Gastroesophageal sphincter (tissue), 4 donors: ENCODE results near the gene MB21D2. TPM values are rescaled to one million over a fixed set of nuclear protein-coding genes. Genes with fewer than 3 reads are reported as not detected.

Experiments used
- ATAC-seq: fragments of 150-250 bp; one replicate; pipeline ENCODE4 v1.9.1; 2016; ENCODE audit warnings: mild to moderate bottlenecking, moderate library complexity
- H3K27ac ChIP-seq, 4 donors: fragments of 200-600 bp; sonication (generic) in 3 of 4; 1 replicate in 3 of 4; 2 replicates in 1 of 4; pipeline ENCODE4 v1.5.1; 2016 to 2019
- H3K27me3 ChIP-seq: fragments of 200-600 bp; sonication (generic); one replicate; pipeline ENCODE4 v1.5.1; 2019
- H3K36me3 ChIP-seq, 2 donors: fragments of 200-600 bp; sonication (generic); one replicate each; pipeline ENCODE4 v1.5.1; 2019; ENCODE audit warnings: control low read depth in 1 of 2
- H3K4me1 ChIP-seq, 3 donors: fragments of 200-600 bp; sonication (generic); 1 replicate in 2 of 3; 2 replicates in 1 of 3; pipeline ENCODE4 v1.5.1; 2016 to 2019; ENCODE audit warnings: control low read depth in 2 of 3
- H3K4me3 ChIP-seq, 2 donors: fragments of 200-600 bp; sonication (generic); one replicate each; pipeline ENCODE4 v1.5.1; 2019; ENCODE audit warnings: mild to moderate bottlenecking in 1 of 2, moderate library complexity in 1 of 2
- H3K9me3 ChIP-seq, 3 donors: fragments of 200-600 bp; sonication (generic); one replicate each; pipeline ENCODE4 v1.5.1; 2017 to 2019; ENCODE audit warnings: control low read depth in 2 of 3
- CTCF ChIP-seq, 4 experiments: fragments of 200-600 bp in 2 of 4; fragments of 450-650 bp in 2 of 4; sonication (generic) in 1 of 4; IDR thresholded peaks; one replicate each; pipeline ENCODE4 v1.5.1; 2017 to 2019; ENCODE audit warnings: antibody characterized with exemption in 4 of 4, mild to moderate bottlenecking in 2 of 4, moderate library complexity in 2 of 4
- EP300 ChIP-seq: sonication (generic); formaldehyde crosslinking; IDR thresholded peaks from one replicate; pipeline ENCODE4 v1.6.1; 2017; ENCODE audit warnings: antibody characterized with exemption, mild to moderate bottlenecking
- POLR2A ChIP-seq, 2 donors: fragments of 450-650 bp; IDR thresholded peaks; one replicate each; pipeline ENCODE4 v1.6.1; 2017; ENCODE audit warnings: antibody characterized with exemption in 2 of 2, mild to moderate bottlenecking in 2 of 2, moderate library complexity in 1 of 2
- POLR2AphosphoS5 ChIP-seq: sonication (generic); formaldehyde crosslinking; IDR thresholded peaks from one replicate; pipeline ENCODE4 v1.6.1; 2017; ENCODE audit warnings: antibody characterized with exemption
- WGBS, 2 donors: methylation state at CpG; one replicate each; pipeline ENCODE4 v1.1.5; 2018; ENCODE audit warnings: low coverage in 1 of 2; 5-methylcytosine and 5-hydroxymethylcytosine counted together
- total RNA-seq, 4 donors: library from RNA; depleted of rRNA; stranded (reverse); fragments of >200 nt; gene quantifications; one replicate each; pipeline ENCODE4 v1.1.0, GENCODE V29; 2016

The MB21D2 gene
- total RNA-seq, 4 donors from 2014 or later = 7.0 to 11.5 (median 9.3) TPM

GRCh38 chr3:192957441-192958021 is 39.9 kb upstream of the MB21D2 start:
- WGBS, 2 donors = 23 to 32% methylated on average over 4 to 6 of the region's 6 CpGs
- H3K27ac ChIP-seq = peak overlapping the region in 2 of 4 donors; percentile 64 to 66
- H3K27me3 ChIP-seq = no peaks in the 10 kb centered on the region
- H3K4me3 ChIP-seq = no peak overlapping the region
- H3K9me3 ChIP-seq = no peaks in the 10 kb centered on the region
- no peaks in the 10 kb centered on the region for H3K36me3 ChIP-seq
- no peaks in the 10 kb centered on the region for H3K4me1 ChIP-seq
- ATAC-seq = peak; percentile 96
- TF ChIP-seq POLR2AphosphoS5 (peak; percentile 4), EP300 (no peak), POLR2A (IDR thresholded peaks at IDR 0.05) (no peak), CTCF (IDR thresholded peaks at IDR 0.05) (no peak)

- TF ChIP-seq EP300 (no peak), CTCF (IDR thresholded peaks at IDR 0.05) (no peak)
- H3K27ac ChIP-seq = no peak overlapping the region
- H3K4me1 ChIP-seq = no peaks in the 10 kb centered on the region
- H3K4me3 ChIP-seq = no peak overlapping the region
- no peaks in the 10 kb centered on the region for H3K27me3 ChIP-seq
- no peak for ATAC-seq
- H3K9me3 ChIP-seq = no peaks in the 10 kb centered on the region
- H3K36me3 ChIP-seq = no peaks in the 10 kb centered on the region
- WGBS, 2 donors = 78 to 86% methylated on average over 4 to 5 of the region's 5 CpGs
These were observed 36.3 kb upstream of the MB21D2 start for GRCh38 chr3:192953926-192954325.

- Histone ChIP-seq H3K36me3 (no peaks in the 10 kb centered on the region), H3K4me1 (no peaks in the 10 kb centered on the region), H3K27me3 (no peaks in the 10 kb centered on the region), H3K27ac (no peak overlapping the region), H3K4me3 (no peak overlapping the region), H3K9me3 (no peaks in the 10 kb centered on the region)
- WGBS, 2 donors = 79 to 94% methylated on average over 1 of the region's 1 CpG
- no peak for TF ChIP-seq POLR2AphosphoS5
- TF ChIP-seq POLR2A (IDR thresholded peaks at IDR 0.05) = no peak
- no peak for TF ChIP-seq CTCF (IDR thresholded peaks at IDR 0.05)
- no peak for TF ChIP-seq EP300
- ATAC-seq = no peak
These were observed 29.8 kb upstream of the MB21D2 start for GRCh38 chr3:192947421-192947820.

GRCh38 chr3:192943393-192943792 is 25.7 kb upstream of the MB21D2 start:
- no peaks in the 10 kb centered on the region for H3K27me3 ChIP-seq
- 71 to 83% methylated on average over 2 of the region's 2 CpGs for WGBS, 2 donors
- no peaks in the 10 kb centered on the region for H3K36me3 ChIP-seq
- ATAC-seq = peak; percentile 76
- H3K27ac ChIP-seq = no peak overlapping the region
- TF ChIP-seq POLR2A (IDR thresholded peaks at IDR 0.05) (no peak), POLR2AphosphoS5 (no peak), CTCF (IDR thresholded peaks at IDR 0.05) (no peak), EP300 (no peak)
- H3K4me3 ChIP-seq = no peak overlapping the region
- H3K9me3 ChIP-seq = no peaks in the 10 kb centered on the region
- no peaks in the 10 kb centered on the region for H3K4me1 ChIP-seq

GRCh38 chr3:192942625-192943024 is 25.0 kb upstream of the MB21D2 start:
- no peaks in the 10 kb centered on the region for H3K4me1 ChIP-seq
- no peak overlapping the region for H3K27ac ChIP-seq
- ATAC-seq = no peak
- H3K4me3 ChIP-seq = no peak overlapping the region
- TF ChIP-seq POLR2A (IDR thresholded peaks at IDR 0.05) (no peak), CTCF (IDR thresholded peaks at IDR 0.05) (no peak), EP300 (no peak), POLR2AphosphoS5 (no peak)
- no peaks in the 10 kb centered on the region for H3K36me3 ChIP-seq
- no peaks in the 10 kb centered on the region for H3K27me3 ChIP-seq
- 67 to 90% methylated on average over 2 of the region's 2 CpGs for WGBS, 2 donors
- no peaks in the 10 kb centered on the region for H3K9me3 ChIP-seq
